GM12878 (cell line): ENCODE data around the gene VAV2. TPM values are rescaled to one million over a fixed set of nuclear protein-coding genes. Genes with fewer than 3 reads are reported as not detected.
"Not testable (repeated sequence)": the region's sequence is repeated elsewhere in the genome, so short reads cannot be mapped to it uniquely, and the experiment has no call there.

Source experiments
- ATAC-seq: fragments of 200-7000 bp; cut with Tn5 transposase; 3 replicates; pipeline ENCODE4 v1.9.1; 2020; ENCODE audit warnings: mild to moderate bottlenecking, moderate library complexity
- BruUV-seq: library from RNA; stranded (reverse); fragments of 400-500 nt; replicated peaks from 2 replicates; lab custom pipeline; 2021; lab: Mats Ljungman, UMichigan
- CTCF ChIA-PET: fragments of 300-600 bp; sonication (Branson Sonifier 250); formaldehyde crosslinking; extraction: SDS; loops from one replicate; lab custom pipeline; 2021; ENCODE audit warnings: inconsistent platforms; lab: Yijun Ruan, JAX
- POLR2A ChIA-PET: fragments of 350-600 bp; formaldehyde crosslinking; extraction: SDS; loops from one replicate; lab custom pipeline; 2021; ENCODE audit warnings: inconsistent platforms; lab: Charles Lee
- RAD21 ChIA-PET: fragments of 300-600 bp; sonication (Branson Sonifier 250); formaldehyde crosslinking; loops from one replicate; lab custom pipeline; 2023; ENCODE audit warnings: antibody characterized with exemption; ENCODE audit not compliant: unreplicated experiment; lab: Charles Lee
- SMC1A ChIA-PET: fragments of 300-600 bp; sonication (Branson Sonifier 250); formaldehyde crosslinking; loops from one replicate; lab custom pipeline; 2023; ENCODE audit not compliant: unreplicated experiment, uncharacterized antibody; lab: Charles Lee
- DNase-seq: peaks from one replicate; pipeline ENCODE4 v3.0.0-alpha.2; 2011; ENCODE audit warnings: low read depth, low spot score
- FAIRE-seq: peaks from 3 replicates; lab custom pipeline; 2011; peaks lifted over from hg19 to GRCh38; lab: Jason Lieb, UNC
- H2AFZ ChIP-seq: 2 replicates; pipeline ENCODE4 v1.6.0; 2011; ENCODE audit warnings: low read depth, low read length, control low read depth; ENCODE audit not compliant: control insufficient read depth
- H3K27ac ChIP-seq: 2 replicates; pipeline ENCODE4 v1.5.1; 2011; ENCODE audit warnings: control low read depth; ENCODE audit not compliant: control insufficient read depth, insufficient read depth
- H3K27me3 ChIP-seq, 2 experiments: replicated peaks in 1 of 2; 2 replicates each; pipeline versions ENCODE4 v1.6.0 to v1.6.1; 2011; ENCODE audit warnings: low read length in 1 of 2; ENCODE audit not compliant: control insufficient read depth in 2 of 2, insufficient read depth in 2 of 2
- H3K36me3 ChIP-seq, 2 experiments: 2 replicates each; pipeline ENCODE4 v1.5.1; 2011; ENCODE audit warnings: low read length in 1 of 2; ENCODE audit not compliant: control insufficient read depth in 2 of 2, insufficient read depth in 2 of 2
- H3K4me1 ChIP-seq: 2 replicates; pipeline ENCODE4 v1.6.1; 2011; ENCODE audit warnings: mild to moderate bottlenecking, low read length, moderate library complexity, mixed read lengths; ENCODE audit not compliant: control insufficient read depth, insufficient read depth
- H3K4me2 ChIP-seq: 2 replicates; pipeline ENCODE4 v1.6.0; 2011; ENCODE audit warnings: control low read depth; ENCODE audit not compliant: control insufficient read depth, insufficient read depth
- H3K4me3 ChIP-seq: fragments of 200-600 bp; sonication (generic); 2 replicates; pipeline ENCODE4 v1.5.1; 2016
- H3K79me2 ChIP-seq: 2 replicates; pipeline ENCODE4 v1.6.0; 2011; ENCODE audit warnings: low read length; ENCODE audit not compliant: control insufficient read depth, insufficient read depth
- H3K9ac ChIP-seq: 2 replicates; pipeline ENCODE4 v1.8.0; 2011; ENCODE audit warnings: low read length, control low read depth, mixed read lengths; ENCODE audit not compliant: control insufficient read depth, insufficient read depth
- H3K9me3 ChIP-seq: replicated peaks from 3 replicates; pipeline ENCODE4 v1.5.1; 2011; ENCODE audit warnings: mild to moderate bottlenecking, low read length; ENCODE audit not compliant: control insufficient read depth, insufficient read depth
- H4K20me1 ChIP-seq: 2 replicates; pipeline ENCODE4 v1.6.0; 2011; ENCODE audit not compliant: control insufficient read depth, insufficient read depth
- NBN ChIP-seq: fragments of 450-650 bp; IDR thresholded peaks from 2 replicates; pipeline ENCODE4 v1.6.1; 2016
- WGBS: methylation state at CpG from one replicate; pipeline ENCODE4 v1.1.6; 2016; ENCODE audit warnings: low lambda C conversion rate; ENCODE audit not compliant: insufficient replicate concordance, insufficient coverage; ENCODE audit errors: missing lambda C conversion rate; 5-methylcytosine and 5-hydroxymethylcytosine counted together
- in situ Hi-C: fragments of 300-500 bp; cut with MboI; formaldehyde crosslinking; loops from 9 replicates; pipeline ENCODE4 v1.14.3; 2018; ENCODE audit warnings: mixed read lengths
- intact Hi-C: fragments of 100-400 bp; cut with micrococcal nuclease; formaldehyde crosslinking; loops from one replicate; pipeline ENCODE4 v1.14.2; 2022; ENCODE audit not compliant: unreplicated experiment
- polyA plus RNA-seq, 11 experiments: library from polyadenylated mRNA; depleted of rRNA in 4 of 11; unstranded in 6 of 11; stranded (reverse) in 5 of 11; fragments of >200 nt; fragmentation: Nextera tagmentation in 4 of 11; fragmentation: Illumina TruSeq in 1 of 11; extraction: Ambion mirVana in 4 of 11; extraction: Trizol in 1 of 11; gene quantifications; 1 replicate in 1 of 11; 2 replicates in 10 of 11; pipeline versions ENCODE4 v1.2.1 to v1.2.3, GENCODE V29; 2011 to 2016; ENCODE audit warnings: inconsistent platforms in 2 of 11, missing spikeins in 2 of 11, low read depth in 1 of 11
- total RNA-seq, 4 experiments: library from RNA; depleted of rRNA in 3 of 4; stranded (reverse); fragments of >200 nt in 3 of 4; fragmentation: Illumina TruSeq in 1 of 4; extraction: Trizol in 1 of 4; gene quantifications; 2 replicates each; pipeline versions ENCODE4 v1.2.1 to v1.2.3, GENCODE V29; 2013 to 2021
- TF ChIP-seq, protein P1 (sequence below): fragments of 150-350 bp; IDR thresholded peaks from 2 replicates; pipeline ENCODE4 v1.6.1; 2016; ENCODE audit warnings: low read depth, low read length
- TF ChIP-seq, protein P2 (sequence below): fragments of 450-650 bp; IDR thresholded peaks from 2 replicates; pipeline ENCODE4 v1.6.1; 2017; ENCODE audit warnings: mild to moderate bottlenecking, moderate library complexity
- TF ChIP-seq, protein P3 (sequence below): fragments of 450-650 bp; IDR thresholded peaks from 2 replicates; pipeline ENCODE4 v1.6.1; 2017; ENCODE audit warnings: mild to moderate bottlenecking, moderate library complexity
- TF ChIP-seq, protein P4 (sequence below): fragments of 450-650 bp; formaldehyde crosslinking; IDR thresholded peaks from 2 replicates; pipeline ENCODE4 v1.4.0; 2022; ENCODE audit warnings: mild to moderate bottlenecking, moderate library complexity

The VAV2 gene
- total and polyA plus RNA-seq, 10 of the 15 experiments (the other 5 are each of a cell fraction or from before 2014, with no cell fraction given) = 0.13 to 43.9 (median 16.9) TPM

DNA sequence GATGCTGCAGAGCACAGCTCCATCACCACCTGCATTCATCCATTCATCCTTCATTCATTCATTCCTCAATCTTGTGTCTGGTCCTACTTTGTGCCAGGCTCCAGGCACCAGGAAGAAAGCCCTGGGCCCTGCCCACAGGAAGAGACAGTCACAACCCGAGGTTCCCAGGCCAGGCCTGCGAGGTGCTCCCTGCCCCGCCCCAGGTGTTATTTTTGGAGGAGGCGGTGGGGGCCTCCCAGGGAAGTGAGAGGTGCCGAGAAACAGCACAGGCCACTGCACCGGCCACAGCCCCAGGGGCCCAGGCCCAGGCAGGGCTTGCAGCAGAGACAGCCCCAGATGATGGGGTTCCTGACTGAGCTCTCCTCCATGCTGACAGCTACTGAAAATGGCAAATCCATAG lies 33.4 kb downstream of the VAV2 start (continued):
- TF ChIP-seq, protein P1, sequence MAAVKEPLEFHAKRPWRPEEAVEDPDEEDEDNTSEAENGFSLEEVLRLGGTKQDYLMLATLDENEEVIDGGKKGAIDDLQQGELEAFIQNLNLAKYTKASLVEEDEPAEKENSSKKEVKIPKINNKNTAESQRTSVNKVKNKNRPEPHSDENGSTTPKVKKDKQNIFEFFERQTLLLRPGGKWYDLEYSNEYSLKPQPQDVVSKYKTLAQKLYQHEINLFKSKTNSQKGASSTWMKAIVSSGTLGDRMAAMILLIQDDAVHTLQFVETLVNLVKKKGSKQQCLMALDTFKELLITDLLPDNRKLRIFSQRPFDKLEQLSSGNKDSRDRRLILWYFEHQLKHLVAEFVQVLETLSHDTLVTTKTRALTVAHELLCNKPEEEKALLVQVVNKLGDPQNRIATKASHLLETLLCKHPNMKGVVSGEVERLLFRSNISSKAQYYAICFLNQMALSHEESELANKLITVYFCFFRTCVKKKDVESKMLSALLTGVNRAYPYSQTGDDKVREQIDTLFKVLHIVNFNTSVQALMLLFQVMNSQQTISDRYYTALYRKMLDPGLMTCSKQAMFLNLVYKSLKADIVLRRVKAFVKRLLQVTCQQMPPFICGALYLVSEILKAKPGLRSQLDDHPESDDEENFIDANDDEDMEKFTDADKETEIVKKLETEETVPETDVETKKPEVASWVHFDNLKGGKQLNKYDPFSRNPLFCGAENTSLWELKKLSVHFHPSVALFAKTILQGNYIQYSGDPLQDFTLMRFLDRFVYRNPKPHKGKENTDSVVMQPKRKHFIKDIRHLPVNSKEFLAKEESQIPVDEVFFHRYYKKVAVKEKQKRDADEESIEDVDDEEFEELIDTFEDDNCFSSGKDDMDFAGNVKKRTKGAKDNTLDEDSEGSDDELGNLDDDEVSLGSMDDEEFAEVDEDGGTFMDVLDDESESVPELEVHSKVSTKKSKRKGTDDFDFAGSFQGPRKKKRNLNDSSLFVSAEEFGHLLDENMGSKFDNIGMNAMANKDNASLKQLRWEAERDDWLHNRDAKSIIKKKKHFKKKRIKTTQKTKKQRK = no peak

DNA sequence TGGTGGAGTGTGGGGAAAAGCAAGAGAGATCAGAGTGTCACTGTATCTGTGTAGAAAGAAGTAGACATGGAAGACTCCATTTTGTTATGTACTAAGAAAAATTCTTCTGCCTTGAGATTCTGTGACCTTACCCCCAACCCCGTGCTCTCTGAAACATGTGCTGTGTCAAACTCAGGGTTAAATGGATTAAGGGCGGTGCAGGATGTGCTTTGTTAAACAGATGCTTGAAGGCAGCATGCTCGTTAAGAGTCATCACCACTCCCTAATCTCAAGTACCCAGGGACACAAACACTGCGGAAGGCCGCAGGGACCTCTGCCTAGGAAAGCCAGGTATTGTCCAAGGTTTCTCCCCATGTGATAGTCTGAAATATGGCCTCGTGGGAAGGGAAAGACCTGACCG lies 34.4 kb downstream of the VAV2 start:
- 6% methylated on average over 2 of the region's 7 CpGs for WGBS
- TF ChIP-seq, protein P2, sequence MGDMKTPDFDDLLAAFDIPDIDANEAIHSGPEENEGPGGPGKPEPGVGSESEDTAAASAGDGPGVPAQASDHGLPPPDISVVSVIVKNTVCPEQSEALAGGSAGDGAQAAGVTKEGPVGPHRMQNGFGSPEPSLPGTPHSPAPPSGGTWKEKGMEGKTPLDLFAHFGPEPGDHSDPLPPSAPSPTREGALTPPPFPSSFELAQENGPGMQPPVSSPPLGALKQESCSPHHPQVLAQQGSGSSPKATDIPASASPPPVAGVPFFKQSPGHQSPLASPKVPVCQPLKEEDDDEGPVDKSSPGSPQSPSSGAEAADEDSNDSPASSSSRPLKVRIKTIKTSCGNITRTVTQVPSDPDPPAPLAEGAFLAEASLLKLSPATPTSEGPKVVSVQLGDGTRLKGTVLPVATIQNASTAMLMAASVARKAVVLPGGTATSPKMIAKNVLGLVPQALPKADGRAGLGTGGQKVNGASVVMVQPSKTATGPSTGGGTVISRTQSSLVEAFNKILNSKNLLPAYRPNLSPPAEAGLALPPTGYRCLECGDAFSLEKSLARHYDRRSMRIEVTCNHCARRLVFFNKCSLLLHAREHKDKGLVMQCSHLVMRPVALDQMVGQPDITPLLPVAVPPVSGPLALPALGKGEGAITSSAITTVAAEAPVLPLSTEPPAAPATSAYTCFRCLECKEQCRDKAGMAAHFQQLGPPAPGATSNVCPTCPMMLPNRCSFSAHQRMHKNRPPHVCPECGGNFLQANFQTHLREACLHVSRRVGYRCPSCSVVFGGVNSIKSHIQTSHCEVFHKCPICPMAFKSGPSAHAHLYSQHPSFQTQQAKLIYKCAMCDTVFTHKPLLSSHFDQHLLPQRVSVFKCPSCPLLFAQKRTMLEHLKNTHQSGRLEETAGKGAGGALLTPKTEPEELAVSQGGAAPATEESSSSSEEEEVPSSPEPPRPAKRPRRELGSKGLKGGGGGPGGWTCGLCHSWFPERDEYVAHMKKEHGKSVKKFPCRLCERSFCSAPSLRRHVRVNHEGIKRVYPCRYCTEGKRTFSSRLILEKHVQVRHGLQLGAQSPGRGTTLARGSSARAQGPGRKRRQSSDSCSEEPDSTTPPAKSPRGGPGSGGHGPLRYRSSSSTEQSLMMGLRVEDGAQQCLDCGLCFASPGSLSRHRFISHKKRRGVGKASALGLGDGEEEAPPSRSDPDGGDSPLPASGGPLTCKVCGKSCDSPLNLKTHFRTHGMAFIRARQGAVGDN = peak; percentile 4
- TF ChIP-seq, protein P3, sequence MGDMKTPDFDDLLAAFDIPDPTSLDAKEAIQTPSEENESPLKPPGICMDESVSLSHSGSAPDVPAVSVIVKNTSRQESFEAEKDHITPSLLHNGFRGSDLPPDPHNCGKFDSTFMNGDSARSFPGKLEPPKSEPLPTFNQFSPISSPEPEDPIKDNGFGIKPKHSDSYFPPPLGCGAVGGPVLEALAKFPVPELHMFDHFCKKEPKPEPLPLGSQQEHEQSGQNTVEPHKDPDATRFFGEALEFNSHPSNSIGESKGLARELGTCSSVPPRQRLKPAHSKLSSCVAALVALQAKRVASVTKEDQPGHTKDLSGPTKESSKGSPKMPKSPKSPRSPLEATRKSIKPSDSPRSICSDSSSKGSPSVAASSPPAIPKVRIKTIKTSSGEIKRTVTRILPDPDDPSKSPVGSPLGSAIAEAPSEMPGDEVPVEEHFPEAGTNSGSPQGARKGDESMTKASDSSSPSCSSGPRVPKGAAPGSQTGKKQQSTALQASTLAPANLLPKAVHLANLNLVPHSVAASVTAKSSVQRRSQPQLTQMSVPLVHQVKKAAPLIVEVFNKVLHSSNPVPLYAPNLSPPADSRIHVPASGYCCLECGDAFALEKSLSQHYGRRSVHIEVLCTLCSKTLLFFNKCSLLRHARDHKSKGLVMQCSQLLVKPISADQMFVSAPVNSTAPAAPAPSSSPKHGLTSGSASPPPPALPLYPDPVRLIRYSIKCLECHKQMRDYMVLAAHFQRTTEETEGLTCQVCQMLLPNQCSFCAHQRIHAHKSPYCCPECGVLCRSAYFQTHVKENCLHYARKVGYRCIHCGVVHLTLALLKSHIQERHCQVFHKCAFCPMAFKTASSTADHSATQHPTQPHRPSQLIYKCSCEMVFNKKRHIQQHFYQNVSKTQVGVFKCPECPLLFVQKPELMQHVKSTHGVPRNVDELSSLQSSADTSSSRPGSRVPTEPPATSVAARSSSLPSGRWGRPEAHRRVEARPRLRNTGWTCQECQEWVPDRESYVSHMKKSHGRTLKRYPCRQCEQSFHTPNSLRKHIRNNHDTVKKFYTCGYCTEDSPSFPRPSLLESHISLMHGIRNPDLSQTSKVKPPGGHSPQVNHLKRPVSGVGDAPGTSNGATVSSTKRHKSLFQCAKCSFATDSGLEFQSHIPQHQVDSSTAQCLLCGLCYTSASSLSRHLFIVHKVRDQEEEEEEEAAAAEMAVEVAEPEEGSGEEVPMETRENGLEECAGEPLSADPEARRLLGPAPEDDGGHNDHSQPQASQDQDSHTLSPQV = peak; percentile 72; the same call in 1 of the 2 replicates
- TF ChIP-seq NBN = 0 out of 2 replicates have a peak, but pooled peaks have one; percentile 6
- TF ChIP-seq, protein P4, sequence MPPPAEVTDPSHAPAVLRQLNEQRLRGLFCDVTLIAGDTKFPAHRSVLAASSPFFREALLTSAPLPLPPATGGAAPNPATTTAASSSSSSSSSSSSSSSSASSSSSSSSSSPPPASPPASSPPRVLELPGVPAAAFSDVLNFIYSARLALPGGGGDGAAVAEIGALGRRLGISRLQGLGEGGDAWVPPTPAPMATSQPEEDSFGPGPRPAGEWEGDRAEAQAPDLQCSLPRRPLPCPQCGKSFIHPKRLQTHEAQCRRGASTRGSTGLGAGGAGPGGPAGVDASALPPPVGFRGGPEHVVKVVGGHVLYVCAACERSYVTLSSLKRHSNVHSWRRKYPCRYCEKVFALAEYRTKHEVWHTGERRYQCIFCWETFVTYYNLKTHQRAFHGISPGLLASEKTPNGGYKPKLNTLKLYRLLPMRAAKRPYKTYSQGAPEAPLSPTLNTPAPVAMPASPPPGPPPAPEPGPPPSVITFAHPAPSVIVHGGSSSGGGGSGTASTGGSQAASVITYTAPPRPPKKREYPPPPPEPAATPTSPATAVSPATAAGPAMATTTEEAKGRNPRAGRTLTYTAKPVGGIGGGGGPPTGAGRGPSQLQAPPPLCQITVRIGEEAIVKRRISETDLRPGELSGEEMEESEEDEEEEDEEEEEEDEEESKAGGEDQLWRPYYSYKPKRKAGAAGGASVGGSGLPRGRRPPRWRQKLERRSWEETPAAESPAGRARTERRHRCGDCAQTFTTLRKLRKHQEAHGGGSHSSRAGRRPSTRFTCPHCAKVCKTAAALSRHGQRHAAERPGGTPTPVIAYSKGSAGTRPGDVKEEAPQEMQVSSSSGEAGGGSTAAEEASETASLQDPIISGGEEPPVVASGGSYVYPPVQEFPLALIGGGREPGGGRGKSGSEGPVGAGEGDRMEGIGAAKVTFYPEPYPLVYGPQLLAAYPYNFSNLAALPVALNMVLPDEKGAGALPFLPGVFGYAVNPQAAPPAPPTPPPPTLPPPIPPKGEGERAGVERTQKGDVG = 0 out of 2 replicates have a peak, but pooled peaks have one; percentile 22
- in situ Hi-C loops, H2AFZ ChIP-seq, H3K9me3 ChIP-seq, FAIRE-seq, H3K36me3 ChIP-seq, DNase-seq, intact Hi-C loops, ATAC-seq, H3K27me3 ChIP-seq, H4K20me1 ChIP-seq: not testable (repeated sequence)
- H3K9ac ChIP-seq = peak overlapping the region; percentile 79
- ChIA-PET RAD21 (interaction anchor here (3.8 to 5.0 kb wide), 2 partner anchors 12 to 36 kb away, joined by 29 to 66 read pairs; no protein-coding TSS in a partner anchor), POLR2A (interaction anchor here (0.6 to 4.3 kb wide), 4 partner anchors 10 to 398 kb away, joined by 3 to 54 read pairs (median 18); no protein-coding TSS in a partner anchor), CTCF (interaction anchor here (3.9 to 4.3 kb wide), 2 partner anchors 12 to 36 kb away, joined by 26 to 34 read pairs; no protein-coding TSS in a partner anchor), SMC1A (interaction anchor here (2.9 to 3.9 kb wide), 3 partner anchors 13 to 36 kb away, joined by 18 to 58 read pairs (median 25); no protein-coding TSS in a partner anchor)
- peaks cover 75% of the 10 kb centered on the region for H3K4me1 ChIP-seq
- BruUV-seq = TSS peak; percentile 47
- peaks cover 80% of the 10 kb centered on the region for H3K79me2 ChIP-seq
- H3K27ac ChIP-seq = peak overlapping the region; percentile 99
- peak overlapping the region; percentile 90 for H3K4me2 ChIP-seq
- H3K4me3 ChIP-seq = peak overlapping the region; percentile 67; the same call in 1 of the 2 replicates
